ENCODE data around the gene TMEM175. TPM values are rescaled to one million over a fixed set of nuclear protein-coding genes. Genes with fewer than 3 reads are reported as not detected.
"Not testable (repeated sequence)": the region's sequence is repeated elsewhere in the genome, so short reads cannot be mapped to it uniquely, and the experiment has no call there.

Gene TMEM175
- polyA plus RNA-seq, 3 donors = 20.6 to 29.6 (median 26.3) TPM

- DNase-seq (ENCODE audit: extremely low read depth in 1 of 11, low read depth in 9 of 11, low spot score in 4 of 11) = no peak
Observed at GRCh38 chr4:993111-994029, 61.1 kb downstream of the TMEM175 start, which contains the start of gene SLC26A1. TSS of gene SLC26A1 (minus strand) at chr4:993404. CDS start at chr4:991703, 1,701 bp downstream.

GRCh38 chr4:995311-996026 is 63.2 kb downstream of the TMEM175 start:
- DNase-seq (ENCODE audit: extremely low read depth in 1 of 11, low read depth in 9 of 11, low spot score in 4 of 11) = no peak

- no peak for DNase-seq (ENCODE audit: extremely low read depth in 1 of 11, low read depth in 9 of 11, low spot score in 4 of 11)
Observed at GRCh38 chr4:996030-996996, 64.1 kb downstream of the TMEM175 start.

GRCh38 chr4:996997-997374 is 64.7 kb downstream of the TMEM175 start:
- DNase-seq (ENCODE audit: extremely low read depth in 1 of 11, low read depth in 9 of 11, low spot score in 4 of 11) = no peak

GRCh38 chr4:997375-998071 is 65.3 kb downstream of the TMEM175 start:
- no peak for DNase-seq (ENCODE audit: extremely low read depth in 1 of 11, low read depth in 9 of 11, low spot score in 4 of 11)

- DNase-seq (ENCODE audit: extremely low read depth in 1 of 11, low read depth in 9 of 11, low spot score in 4 of 11) = no peak
Observed at GRCh38 chr4:998096-998691, 65.9 kb downstream of the TMEM175 start.

- DNase-seq (ENCODE audit: extremely low read depth in 1 of 11, low read depth in 9 of 11, low spot score in 4 of 11) = not testable (repeated sequence)
Observed at GRCh38 chr4:999240-999863, 67.1 kb downstream of the TMEM175 start.

GRCh38 chr4:999882-1000425 is 67.7 kb downstream of the TMEM175 start:
- DNase-seq (ENCODE audit: extremely low read depth in 1 of 11, low read depth in 9 of 11, low spot score in 4 of 11) = no peak

- DNase-seq (ENCODE audit: extremely low read depth in 1 of 11, low read depth in 9 of 11, low spot score in 4 of 11) = no peak
Observed at GRCh38 chr4:1000686-1001260, 68.5 kb downstream of the TMEM175 start.

GRCh38 chr4:1001561-1002130 is 69.4 kb downstream of the TMEM175 start:
- DNase-seq (ENCODE audit: extremely low read depth in 1 of 11, low read depth in 9 of 11, low spot score in 4 of 11) = no peak

GRCh38 chr4:1002131-1002630 is 69.9 kb downstream of the TMEM175 start:
- no peak for DNase-seq (ENCODE audit: extremely low read depth in 1 of 11, low read depth in 9 of 11, low spot score in 4 of 11)

- DNase-seq (ENCODE audit: extremely low read depth in 1 of 11, low read depth in 9 of 11, low spot score in 4 of 11) = no peak
Observed at GRCh38 chr4:1002631-1003251, 70.5 kb downstream of the TMEM175 start.

GRCh38 chr4:1003271-1004070 is 71.2 kb downstream of the TMEM175 start:
- no peak for DNase-seq (ENCODE audit: extremely low read depth in 1 of 11, low read depth in 9 of 11, low spot score in 4 of 11)

GRCh38 chr4:1004071-1004418 is 71.8 kb downstream of the TMEM175 start:
- DNase-seq (ENCODE audit: extremely low read depth in 1 of 11, low read depth in 9 of 11, low spot score in 4 of 11) = no peak

All from renal cortex interstitium (tissue), 11 donors.